Fibroblast of skin of right biceps (primary cell): ENCODE measurements around the gene HTR2C.
"Not testable (repeated sequence)": the region's sequence is repeated elsewhere in the genome, so short reads cannot be mapped to it uniquely, and the experiment has no call there.

Experiments used
- DNase-seq: peaks from one replicate; pipeline ENCODE4 v3.0.0-alpha.2; 2013

The HTR2C gene

DNA sequence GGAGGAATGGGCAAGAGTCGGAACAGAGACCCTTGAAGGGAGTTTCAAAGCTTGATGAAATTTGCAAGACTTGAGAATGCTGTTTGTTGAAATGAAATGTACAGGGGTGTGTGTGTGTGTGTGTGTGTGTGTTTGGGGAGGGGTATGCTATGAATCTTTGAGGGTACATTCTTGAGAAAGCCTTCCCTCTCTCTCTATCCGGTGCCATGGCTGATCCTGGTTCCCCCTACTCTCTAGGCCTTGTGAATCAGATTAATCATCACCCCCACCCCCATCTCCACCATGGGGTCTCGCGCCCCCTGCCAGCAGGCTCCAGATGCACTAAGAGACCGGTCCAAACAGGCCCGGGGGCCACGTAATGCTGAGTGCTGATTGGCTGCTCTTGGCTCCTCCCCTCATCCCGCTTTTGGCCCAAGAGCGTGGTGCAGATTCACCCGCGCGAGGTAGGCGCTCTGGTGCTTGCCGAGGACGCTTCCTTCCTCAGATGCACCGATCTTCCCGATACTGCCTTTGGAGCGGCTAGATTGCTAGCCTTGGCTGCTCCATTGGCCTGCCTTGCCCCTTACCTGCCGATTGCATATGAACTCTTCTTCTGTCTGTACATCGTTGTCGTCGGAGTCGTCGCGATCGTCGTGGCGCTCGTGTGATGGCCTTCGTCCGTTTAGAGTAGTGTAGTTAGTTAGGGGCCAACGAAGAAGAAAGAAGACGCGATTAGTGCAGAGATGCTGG is at the start of gene HTR2C:
HTR2C (plus strand) TSS at position 441 of the 729 bp plus-strand sequence. CDS start 142,851 bp downstream, outside the sequence.
- no peak for DNase-seq

DNA sequence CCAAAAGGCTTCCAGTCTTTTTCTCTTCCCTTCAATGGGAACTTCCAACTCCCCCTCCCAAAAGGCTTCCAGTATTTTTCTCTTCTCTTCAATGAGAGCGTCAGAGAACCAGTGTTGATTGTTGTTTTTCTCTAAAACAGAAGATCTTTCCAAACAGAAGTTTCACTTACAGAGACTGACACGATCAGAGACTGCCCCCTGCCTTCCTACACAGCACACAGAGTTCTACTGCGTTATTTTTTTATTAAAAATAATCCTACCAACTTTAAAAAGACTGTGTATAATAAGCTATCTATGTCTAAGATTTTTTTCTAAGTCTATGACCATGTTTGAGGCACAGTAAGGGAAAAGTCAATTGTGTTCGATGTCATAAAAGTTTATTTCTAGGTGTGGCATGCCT is 3.5 kb upstream of the HTR2C start:
- DNase-seq, result no peak

DNA sequence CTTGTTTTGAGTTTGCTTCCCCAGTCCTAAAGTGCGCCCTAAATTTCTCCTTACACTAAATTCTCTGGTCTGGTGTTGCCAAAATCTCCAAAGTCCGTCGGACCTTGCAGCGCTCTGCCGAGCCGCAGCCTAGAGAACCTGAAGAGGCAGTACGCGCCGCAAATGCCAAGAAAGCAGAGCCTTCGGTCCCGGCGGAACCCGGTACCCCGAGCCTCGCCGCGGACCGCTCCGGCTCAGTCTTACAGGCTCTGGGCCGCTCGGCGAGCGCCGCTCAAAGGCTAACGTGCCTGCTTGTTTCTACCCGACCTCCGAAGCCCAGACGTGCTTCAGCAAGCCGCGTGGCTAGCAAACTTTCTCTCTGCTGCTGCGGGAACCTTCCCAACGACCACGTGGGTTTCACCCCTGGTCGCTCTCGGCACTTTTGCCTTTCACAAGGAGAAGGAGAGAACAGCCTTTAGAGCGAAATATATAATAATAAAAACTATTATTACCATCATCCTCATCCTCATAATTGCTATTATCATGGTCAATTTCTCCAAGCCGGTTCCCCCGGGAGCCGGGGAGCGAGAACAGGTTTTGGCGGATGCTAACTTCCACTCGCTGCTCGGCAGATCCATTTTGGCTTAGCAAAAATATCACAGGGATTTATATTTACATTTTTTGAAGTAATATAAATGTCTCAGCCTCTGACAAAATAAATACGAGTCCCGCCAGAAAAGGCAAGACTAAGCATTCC is 2.2 kb upstream of the HTR2C start:
- no peak for DNase-seq

DNA sequence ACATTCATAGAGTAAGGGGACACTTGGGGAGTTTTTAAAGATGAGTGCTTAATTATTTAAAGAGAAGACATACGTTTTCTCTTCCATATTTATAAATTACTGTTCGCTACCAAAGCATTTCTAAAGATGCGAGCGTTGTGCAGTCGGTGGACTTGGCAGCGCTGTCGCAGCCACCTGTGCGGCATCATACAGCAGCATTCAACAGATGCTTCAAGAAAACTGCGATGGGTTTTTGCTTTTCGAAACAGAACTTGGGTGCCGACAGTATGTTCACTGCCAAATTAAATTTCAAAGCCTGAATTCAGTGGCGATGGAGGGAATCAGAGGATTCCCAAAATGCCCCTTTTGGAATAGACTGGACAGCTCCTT is 1.6 kb upstream of the HTR2C start:
- no peak for DNase-seq

DNA sequence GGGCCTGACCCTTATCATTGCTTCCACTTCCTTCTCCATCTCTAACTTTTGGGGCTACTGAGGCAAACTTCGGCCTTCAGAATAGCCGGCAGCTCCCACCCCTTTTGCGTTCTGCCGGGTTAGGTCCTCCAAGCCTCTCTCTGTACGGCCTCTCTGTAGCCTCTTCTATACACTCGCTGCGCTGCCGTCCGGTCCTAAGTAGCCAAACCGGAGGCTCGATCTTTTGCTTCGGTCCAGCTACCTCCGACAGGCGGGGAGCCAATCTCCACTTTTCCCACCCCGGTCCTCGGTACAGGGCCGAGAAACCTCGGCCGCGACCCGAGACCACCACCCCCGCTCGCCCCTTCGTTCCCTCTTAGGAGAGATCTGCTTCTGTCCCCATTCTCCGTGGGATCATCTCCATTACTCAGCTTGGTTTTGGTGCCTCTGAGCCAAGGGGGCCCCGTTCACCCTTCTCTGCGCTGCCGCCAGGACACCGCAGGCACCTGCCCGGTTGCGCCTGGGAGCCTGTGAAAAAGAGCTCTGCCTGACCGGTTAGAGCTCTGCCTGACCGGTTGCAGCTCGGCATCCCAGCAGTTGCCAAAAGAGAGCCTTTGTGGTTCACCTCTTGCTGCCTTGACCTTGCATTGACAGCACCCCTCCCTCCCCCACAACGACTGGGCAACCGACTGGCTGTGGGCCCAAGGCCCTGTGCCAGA is 1.0 kb upstream of the HTR2C start:
- DNase-seq, result no peak

DNA sequence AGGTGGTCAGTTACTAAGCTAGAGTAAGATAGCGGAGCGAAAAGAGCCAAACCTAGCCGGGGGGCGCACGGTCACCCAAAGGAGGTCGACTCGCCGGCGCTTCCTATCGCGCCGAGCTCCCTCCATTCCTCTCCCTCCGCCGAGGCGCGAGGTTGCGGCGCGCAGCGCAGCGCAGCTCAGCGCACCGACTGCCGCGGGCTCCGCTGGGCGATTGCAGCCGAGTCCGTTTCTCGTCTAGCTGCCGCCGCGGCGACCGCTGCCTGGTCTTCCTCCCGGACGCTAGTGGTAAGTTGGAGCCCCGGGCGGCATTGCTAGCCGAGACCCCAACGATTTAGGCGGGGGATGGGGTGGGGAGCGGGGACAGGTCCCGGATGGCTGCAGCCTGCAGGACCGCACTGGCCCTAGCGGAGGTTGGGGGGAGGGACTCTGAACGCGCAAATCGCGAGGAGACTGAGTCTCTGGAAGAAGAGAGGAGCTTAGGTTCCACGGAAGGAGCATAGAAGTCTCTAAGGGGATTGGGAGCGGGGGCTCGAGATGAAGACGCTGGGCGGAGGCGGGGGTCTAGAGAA is 573 bp downstream of the HTR2C start:
- peak; percentile 6 for DNase-seq

DNA sequence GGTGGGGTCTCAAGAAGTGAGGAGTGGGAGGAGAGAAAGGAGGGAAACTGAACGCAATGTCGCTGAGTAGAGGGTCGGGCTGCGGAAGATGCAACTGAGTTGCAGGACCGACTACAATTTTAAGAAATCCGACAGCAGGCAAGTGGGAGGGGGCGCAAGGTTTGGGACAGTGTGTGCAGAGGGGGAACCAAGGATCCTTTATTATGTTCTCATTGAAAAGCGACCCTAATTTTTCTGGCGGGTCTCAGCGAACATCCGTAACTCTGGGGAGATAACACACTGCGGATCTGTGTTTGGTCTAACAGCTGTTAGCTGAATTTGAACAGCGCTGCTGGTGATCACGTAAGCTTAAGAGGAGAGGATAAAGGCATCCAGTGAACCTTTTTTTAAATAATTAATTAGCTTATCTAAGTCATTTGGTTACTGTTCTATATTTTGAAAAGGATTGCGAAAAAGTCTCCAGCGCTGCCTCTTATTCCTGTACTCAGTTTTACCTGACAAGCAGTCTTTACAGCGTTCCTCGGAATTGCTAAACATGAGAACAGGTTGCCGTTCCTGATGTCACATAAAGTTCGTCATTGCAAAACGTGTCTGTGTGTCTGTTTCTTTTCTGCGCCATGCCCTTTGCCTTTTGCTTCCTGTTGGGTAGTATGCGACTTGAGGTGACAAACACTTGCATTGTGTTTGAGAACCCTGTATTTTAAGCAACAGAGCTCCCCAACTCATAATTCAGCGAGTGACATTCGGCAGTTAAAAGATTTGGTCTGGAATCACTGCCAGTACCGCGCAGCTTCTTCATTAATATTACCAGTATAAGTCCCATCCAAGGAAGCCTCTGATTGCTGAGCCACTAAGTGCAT is 1.3 kb downstream of the HTR2C start:
- DNase-seq, result no peak

DNA sequence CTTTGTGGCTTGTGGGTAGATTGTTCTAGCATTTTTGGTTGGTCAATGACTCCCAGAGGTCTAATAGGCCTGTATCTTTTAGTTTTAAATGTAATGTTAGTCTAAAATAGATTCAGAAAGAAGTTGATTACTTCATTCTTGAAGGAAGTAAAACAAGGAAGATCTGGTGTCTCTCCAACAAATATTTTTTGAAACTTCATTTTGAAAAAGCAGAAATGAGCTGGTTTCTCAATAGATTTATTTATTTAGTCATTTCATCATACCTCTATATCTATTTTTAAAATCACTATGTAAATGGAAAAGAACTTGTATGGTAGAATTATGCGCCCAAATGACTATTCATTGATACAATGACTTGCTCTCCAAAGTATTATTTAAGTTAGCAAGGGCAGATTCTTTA is 7.2 kb downstream of the HTR2C start:
- no peak for DNase-seq

DNA sequence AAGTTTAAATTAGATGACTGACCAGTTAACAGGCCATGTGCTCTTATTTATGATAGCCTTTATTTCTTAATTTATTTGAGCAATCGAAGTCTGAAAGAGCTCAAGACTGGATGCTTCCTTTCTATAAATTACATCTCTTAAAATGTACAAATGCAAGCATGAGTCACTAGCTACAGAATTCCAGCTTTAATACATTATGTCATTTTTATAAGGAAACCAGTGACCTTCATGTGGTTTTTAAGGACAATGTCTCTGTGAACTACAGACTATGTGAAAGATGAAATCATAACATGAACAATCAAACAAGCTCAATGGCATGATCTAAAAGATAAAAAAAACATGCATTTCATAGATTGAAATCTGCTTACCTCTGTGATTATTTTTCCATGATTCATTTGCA is 15.4 kb downstream of the HTR2C start:
- peak; percentile 6 for DNase-seq

DNA sequence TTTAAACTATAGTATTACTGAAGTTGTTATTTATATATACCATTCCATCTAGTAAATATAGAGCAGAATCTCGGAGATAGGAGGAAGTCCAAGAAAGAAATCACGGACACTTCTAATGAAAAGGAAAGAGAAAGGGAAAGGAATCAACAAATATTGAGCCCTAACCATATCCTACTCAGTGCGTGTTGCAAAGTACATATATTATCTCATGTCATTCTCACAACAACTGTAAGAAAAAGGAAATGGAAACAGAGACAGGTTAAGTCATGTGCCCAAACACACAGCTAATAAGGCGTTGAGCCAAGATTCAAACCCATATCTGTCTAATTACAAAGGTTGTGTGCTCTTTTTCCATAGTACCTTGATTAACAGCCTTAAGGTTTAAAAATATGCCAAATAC is 16.0 kb downstream of the HTR2C start:
- DNase-seq, result no peak

DNA sequence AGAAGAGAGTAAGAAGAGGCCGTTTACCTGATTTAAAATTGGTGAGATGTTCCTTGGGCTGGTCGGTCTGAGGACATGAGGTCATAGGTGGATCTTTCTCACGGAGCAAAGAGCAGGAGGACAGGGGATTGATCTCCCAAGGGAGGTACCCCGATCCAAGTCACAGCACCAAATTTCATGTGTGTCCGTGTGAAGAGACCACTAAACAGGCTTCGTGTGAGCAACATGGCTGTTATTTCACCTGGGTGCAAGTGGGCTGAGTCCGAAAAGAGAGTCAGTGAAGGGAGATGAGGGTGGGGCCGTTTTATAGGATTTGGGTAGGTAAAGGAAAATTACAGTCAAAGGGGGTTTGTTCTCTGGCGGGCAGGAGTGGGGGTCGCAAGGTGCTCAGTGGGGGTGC is 22.7 kb downstream of the HTR2C start:
- DNase-seq, result not testable (repeated sequence)

DNA sequence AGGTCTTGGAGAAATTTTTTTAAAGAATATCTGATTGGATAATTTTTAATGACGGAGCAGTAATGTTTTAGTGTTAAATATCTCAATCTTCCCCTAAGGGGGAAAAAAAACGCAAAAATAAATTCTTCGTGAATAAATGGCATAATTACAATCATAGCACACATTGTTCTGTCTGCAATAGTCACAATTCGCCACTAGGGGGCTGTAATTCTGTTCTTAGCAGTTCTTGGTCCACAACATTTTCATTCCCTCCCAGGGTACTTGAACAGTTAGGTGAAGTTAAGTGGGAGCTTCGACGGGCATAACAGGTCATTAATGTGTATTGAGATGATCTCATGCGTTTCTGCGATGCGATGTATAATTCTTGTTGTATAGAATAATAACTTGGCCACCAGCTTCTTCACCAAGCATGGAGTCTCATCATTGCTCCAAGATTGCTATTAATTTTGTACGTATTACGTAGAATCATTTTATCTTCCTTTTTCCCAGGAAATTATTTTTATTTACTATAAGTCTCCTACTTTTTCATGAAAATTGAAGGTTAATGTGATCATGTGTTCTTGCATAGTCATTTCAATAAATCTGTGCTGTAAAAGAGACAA is 27.2 kb downstream of the HTR2C start:
- peak; percentile 33 for DNase-seq

DNA sequence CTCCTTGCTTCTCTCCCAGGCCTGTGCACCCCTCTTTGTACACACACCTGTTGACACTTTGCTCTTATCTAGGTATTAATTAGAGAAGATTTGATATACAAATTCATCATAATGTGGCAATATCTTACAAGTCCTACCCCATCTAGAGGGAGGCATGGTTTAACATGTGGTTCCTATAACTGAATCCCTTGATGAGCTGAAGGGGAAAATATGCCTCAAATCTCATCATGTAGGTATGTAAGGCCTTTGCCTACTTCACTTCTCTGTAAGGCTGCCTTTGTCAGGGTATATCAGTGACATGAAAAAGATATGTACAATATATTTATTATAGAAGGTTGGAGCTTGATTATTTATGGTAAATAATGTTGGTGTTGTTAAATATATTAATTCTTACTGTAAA is 31.9 kb downstream of the HTR2C start:
- peak; percentile 3 for DNase-seq

DNA sequence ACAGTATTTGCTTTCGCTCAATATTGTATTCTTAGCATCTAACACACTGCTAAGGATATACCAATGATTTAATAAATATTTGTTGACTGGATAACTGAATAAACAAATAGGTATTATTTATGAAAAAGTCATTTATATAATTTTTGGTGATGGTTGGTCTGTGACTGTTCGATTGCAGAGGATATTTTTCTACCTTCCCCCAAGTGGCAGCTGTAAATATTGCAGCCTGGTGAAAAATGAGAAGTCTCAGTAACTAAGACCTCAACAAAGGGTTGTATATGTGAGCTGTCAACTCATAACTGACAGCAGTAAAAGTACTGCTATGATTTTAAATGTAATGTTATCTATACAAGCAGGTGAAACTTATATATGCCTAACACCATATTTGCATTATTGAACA is 36.0 kb downstream of the HTR2C start:
- DNase-seq, result no peak

DNA sequence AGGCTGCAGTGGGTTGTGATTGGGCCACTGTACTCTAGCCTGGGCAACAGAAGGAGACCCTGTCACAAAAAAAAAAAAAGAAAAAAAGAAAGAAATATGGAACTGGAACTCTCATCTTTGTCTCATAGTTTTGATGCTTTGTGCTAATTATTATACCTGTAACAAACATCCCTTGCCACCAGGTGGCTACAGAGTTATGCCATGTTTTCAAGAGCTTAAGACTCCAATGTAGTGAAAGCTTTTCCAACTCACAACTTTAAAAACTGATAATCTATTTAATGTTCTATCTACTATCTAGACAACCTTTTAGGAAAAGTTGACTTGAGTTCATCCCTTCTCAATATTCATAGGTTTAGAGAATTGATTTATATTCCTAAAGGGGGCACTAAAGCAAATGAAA is 42.4 kb downstream of the HTR2C start:
- DNase-seq, result peak; percentile 7

DNA sequence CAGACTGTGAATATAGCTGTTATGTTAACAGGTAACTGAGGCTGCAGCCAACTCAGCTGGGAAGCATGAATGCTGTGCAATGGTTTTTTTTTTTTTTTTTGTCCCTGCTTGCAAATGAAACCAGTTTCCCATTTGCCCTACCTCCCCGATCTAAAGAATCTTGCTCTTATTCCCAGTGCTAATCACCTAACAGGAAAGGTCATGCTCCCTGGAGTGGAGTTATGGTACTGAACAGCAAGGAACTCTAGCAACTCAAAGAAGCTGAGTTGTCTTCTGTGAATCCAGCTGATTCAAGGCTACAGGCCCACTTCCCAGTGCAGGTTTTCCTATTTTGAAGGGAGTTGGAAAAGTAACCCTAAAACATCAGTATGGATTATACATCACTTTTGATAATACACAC is 52.1 kb downstream of the HTR2C start:
- DNase-seq, result no peak

DNA sequence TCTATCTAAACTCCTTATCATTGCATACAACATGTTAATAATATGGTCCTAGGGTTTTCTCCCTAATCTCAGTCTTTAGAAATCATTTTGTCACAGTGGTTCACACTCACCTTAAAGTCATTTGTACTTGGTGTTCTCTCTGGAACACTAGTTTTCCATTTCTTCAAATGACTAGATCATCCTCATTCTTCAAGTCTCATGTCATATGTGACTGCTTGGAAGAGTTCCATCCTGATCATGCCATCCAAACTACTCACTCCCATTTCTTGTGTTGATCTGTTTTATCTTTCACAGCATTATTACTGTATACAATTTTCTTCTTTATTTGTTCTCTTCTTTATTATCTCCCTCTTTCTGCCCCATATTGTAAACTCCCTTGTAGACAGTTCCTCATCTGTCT is 66.5 kb downstream of the HTR2C start:
- DNase-seq, result peak; percentile 30

DNA sequence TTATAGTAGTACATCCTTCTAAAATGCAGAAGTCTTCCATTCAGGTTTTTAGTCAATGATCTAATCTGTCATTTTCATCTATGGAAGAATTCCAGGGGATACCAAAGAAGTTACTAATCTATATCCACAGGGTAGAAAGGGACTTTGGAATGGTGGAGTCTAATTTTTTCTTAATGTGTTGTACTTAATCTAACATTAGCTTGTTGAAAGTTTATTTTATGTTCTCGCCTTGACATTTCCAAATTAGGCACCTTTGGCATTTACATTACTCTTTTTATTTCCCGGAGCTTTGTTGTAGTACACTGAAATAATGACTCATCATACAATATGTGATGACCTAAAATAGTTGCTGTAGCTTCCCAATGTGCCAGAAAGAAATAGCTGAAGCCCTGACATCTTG is 91.5 kb downstream of the HTR2C start:
- peak; percentile 86 for DNase-seq

DNA sequence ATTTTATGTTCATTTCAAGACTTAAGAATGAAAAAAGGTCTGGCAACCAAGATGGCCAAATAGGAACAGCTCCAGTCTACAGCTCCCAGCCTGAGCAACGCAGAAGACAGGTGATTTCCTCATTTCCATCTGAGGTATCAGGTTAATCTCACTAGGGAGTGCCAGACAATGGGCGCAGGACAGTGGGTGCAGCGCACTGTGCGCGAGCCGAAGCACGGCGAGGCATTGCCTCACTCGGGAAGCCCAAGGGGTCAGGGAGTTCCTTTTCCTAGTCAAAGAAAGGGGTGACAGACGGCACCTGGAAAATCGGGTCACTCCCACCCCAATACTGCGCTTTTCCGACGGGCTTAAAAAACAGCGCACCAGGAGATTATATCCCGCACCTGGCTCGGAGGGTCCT is 116.6 kb downstream of the HTR2C start:
- DNase-seq, result not testable (repeated sequence)

DNA sequence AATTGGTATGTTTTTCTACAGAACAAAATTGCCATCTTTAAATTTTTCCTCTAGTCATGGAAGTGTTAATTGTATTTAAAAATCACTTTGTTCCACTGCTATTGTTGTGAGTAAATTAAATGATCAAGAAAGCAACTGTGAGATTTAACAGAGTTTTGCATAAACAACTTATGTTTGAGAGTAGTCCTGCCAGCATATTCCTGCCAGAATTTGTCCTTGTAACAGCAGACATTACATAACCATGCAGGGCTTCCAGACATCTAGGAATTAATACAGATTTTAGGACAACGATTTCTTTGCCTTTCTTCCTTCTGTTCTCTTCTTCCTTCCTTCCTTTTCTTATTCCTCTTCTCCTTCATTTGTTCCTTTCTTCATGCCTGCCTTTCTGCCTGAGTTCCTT is 125.5 kb downstream of the HTR2C start:
- DNase-seq, result no peak

DNA sequence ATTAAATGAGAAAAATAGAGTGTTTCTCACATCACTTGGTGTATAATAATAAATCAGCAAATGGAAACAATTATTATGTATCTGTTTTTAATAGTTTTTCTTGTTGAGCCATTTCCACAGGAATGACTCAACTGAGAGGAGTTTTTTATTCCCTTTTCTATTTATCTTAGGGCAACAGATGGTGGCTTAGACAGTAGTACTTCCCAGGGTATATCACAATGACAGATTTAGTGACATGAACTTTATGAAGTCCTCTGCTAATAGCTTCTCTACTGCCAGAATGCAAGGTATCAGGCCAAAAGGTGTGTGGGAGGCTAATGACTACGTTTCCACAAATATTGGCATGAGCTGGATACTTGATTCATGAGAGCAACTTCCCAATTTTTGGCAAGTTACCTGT is 126.7 kb downstream of the HTR2C start:
- peak; percentile 0 for DNase-seq

DNA sequence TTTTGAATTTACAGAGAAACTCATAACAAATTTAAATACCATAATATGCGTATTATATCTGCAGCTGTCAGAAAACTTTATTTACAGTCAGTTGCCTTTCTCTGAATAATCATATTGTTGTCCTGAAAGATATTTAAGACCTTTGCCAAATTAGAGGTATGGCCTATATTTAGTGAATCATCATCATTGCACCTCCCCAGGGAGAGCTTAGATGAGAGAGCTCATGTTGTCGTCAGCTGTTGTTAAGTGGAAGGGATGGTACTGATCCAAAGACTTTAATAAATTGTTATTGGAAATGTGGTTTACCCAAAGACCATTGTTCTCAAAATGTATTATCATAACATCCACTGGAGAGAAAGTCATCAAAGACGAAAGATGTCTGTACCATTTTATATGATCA is 128.6 kb downstream of the HTR2C start:
- peak; percentile 8 for DNase-seq
